Bronchial epithelial cell (primary cell): ENCODE results near the gene RAB33A. TPM values are rescaled to one million over a fixed set of nuclear protein-coding genes. Genes with fewer than 3 reads are reported as not detected.

Experiments used
- DNase-seq: peaks from one replicate; pipeline ENCODE4 v3.0.0-alpha.2; 2010; ENCODE audit warnings: low read depth
- FAIRE-seq: peaks from 2 replicates; lab custom pipeline; 2011; peaks lifted over from hg19 to GRCh38; lab: Jason Lieb, UNC
- H3K27me3 ChIP-seq: 2 replicates; pipeline ENCODE4 v1.5.1; 2011; ENCODE audit warnings: low read length; ENCODE audit not compliant: control insufficient read depth, insufficient read depth
- H3K36me3 ChIP-seq: 2 replicates; pipeline ENCODE4 v1.5.1; 2011; ENCODE audit warnings: low read length; ENCODE audit not compliant: control insufficient read depth, insufficient read depth
- H3K4me3 ChIP-seq: 2 replicates; pipeline ENCODE4 v1.5.1; 2011; ENCODE audit warnings: mild to moderate bottlenecking, low read depth, low read length, control low read depth
- CTCF ChIP-seq: IDR thresholded peaks from 2 replicates; pipeline ENCODE4 v1.5.1; 2011; ENCODE audit warnings: mild to moderate bottlenecking, moderate library complexity, low read length, control low read depth, inconsistent platforms; ENCODE audit not compliant: insufficient read depth, severe bottlenecking
- total RNA-seq: library from RNA; depleted of rRNA; stranded (reverse); fragments of >200 nt; gene quantifications from 2 replicates; pipeline ENCODE4 v1.2.1, GENCODE V29; 2014

Gene RAB33A
- total RNA-seq: 0.13 and 0.26 TPM in 2 replicates

- no peak for TF ChIP-seq CTCF
- Histone ChIP-seq H3K4me3 (peak within 1 kb of the TSS; percentile 25), H3K36me3 (no peaks in the 10 kb centered on the region), H3K27me3 (peaks cover 5% of the 10 kb centered on the region)
- FAIRE-seq (no peak), DNase-seq (no peak)
Measured at GRCh38 chrX:130171446-130172126, at the start of gene RAB33A. Gene RAB33A, plus strand, starts transcription at chrX:130171962. Its CDS starts 101 bp downstream, at chrX:130172063.

GRCh38 chrX:130124577-130124976 lies 47.2 kb upstream of the RAB33A start:
- H3K27me3 ChIP-seq: no peaks in the 10 kb centered on the region
- no peaks in the 10 kb centered on the region for H3K36me3 ChIP-seq
- TF ChIP-seq CTCF: no peak
- DNase-seq (no peak), FAIRE-seq (no peak)
- no peak overlapping the region for H3K4me3 ChIP-seq

GRCh38 chrX:130125091-130125874 lies 46.5 kb upstream of the RAB33A start:
- FAIRE-seq (no peak), DNase-seq (peak; percentile 93)
- H3K27me3 ChIP-seq: no peaks in the 10 kb centered on the region
- H3K36me3 ChIP-seq: no peaks in the 10 kb centered on the region
- no peak for TF ChIP-seq CTCF
- no peak overlapping the region for H3K4me3 ChIP-seq

- Histone ChIP-seq H3K4me3 (no peak overlapping the region), H3K36me3 (peaks cover 4% of the 10 kb centered on the region), H3K27me3 (no peaks in the 10 kb centered on the region)
- no peak for TF ChIP-seq CTCF
- FAIRE-seq (no peak), DNase-seq (no peak)
Measured at GRCh38 chrX:130130990-130131389, 40.8 kb upstream of the RAB33A start.

GRCh38 chrX:130136496-130136895 lies 35.3 kb upstream of the RAB33A start:
- Histone ChIP-seq H3K4me3 (no peak overlapping the region), H3K36me3 (peaks cover 5% of the 10 kb centered on the region)
- no peak for FAIRE-seq

More at GRCh38 chrX:130136496-130136895, 35.3 kb upstream of the RAB33A start:
- no peak for TF ChIP-seq CTCF
- no peak for DNase-seq
- no peaks in the 10 kb centered on the region for H3K27me3 ChIP-seq
